C4-2B (cell line): ENCODE results near the gene SYT1.

Source experiments
- H3K27ac ChIP-seq: fragments of 450-650 bp; 2 replicates; pipeline ENCODE4 v1.5.1; 2017
- ZFX ChIP-seq: fragments of 450-650 bp; IDR thresholded peaks from 2 replicates; pipeline ENCODE4 v1.6.1; 2017
- TF ChIP-seq, protein P1 (sequence below): fragments of 450-650 bp; conservative IDR thresholded peaks from 2 replicates; pipeline ENCODE4 v1.5.1; 2017; ENCODE audit warnings: mild to moderate bottlenecking

SYT1 gene

GRCh38 chr12:78929075-78929418, 64.5 kb downstream of the SYT1 start:
- H3K27ac ChIP-seq = no peak overlapping the region
- no peak for TF ChIP-seq ZFX
- TF ChIP-seq, protein P1, sequence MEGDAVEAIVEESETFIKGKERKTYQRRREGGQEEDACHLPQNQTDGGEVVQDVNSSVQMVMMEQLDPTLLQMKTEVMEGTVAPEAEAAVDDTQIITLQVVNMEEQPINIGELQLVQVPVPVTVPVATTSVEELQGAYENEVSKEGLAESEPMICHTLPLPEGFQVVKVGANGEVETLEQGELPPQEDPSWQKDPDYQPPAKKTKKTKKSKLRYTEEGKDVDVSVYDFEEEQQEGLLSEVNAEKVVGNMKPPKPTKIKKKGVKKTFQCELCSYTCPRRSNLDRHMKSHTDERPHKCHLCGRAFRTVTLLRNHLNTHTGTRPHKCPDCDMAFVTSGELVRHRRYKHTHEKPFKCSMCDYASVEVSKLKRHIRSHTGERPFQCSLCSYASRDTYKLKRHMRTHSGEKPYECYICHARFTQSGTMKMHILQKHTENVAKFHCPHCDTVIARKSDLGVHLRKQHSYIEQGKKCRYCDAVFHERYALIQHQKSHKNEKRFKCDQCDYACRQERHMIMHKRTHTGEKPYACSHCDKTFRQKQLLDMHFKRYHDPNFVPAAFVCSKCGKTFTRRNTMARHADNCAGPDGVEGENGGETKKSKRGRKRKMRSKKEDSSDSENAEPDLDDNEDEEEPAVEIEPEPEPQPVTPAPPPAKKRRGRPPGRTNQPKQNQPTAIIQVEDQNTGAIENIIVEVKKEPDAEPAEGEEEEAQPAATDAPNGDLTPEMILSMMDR = no peak

GRCh38 chr12:78931466-78931990, 67.0 kb downstream of the SYT1 start:
- H3K27ac ChIP-seq = no peak overlapping the region
- no peak for TF ChIP-seq ZFX
- TF ChIP-seq, protein P1 = no peak

GRCh38 chr12:78933014-78933413, 68.4 kb downstream of the SYT1 start:
- TF ChIP-seq ZFX = no peak
- TF ChIP-seq, protein P1 = no peak
- H3K27ac ChIP-seq = no peak overlapping the region

DNA sequence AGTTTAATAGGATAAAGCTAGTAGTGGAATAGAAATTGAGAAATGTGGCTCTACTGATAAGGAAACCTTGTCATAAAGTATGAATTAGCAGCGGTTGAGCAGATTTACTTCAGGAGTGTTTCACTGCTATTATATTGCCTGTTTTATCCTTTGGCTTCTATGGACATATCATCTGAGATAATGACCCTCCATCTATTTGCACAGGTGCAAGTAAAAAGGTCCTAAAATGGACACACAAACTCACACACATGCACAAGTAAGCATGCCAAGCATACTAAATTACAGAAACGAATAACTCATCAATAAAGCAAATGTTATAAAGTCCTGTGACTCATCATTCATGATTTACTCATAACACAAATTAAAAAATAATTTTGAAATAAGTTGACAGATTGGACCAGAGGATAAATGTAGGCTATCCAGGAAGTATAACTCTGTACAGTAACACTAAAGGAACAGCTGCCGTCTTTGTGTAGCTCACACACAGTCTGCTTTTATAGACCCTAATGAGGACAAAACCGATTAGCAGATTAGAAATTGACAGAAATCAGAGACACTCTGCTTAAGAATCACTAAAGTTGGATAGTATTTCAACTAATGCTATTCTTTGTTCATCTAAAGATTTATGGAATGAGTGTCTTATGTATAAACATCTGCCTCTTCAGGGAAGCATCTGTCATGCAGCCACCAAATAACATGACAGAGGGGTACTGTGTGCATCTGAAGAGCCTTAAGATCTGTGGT, 73.9 kb downstream of the SYT1 start:
- H3K27ac ChIP-seq = no peak overlapping the region
- TF ChIP-seq, protein P1 = no peak
- TF ChIP-seq ZFX = no peak

DNA sequence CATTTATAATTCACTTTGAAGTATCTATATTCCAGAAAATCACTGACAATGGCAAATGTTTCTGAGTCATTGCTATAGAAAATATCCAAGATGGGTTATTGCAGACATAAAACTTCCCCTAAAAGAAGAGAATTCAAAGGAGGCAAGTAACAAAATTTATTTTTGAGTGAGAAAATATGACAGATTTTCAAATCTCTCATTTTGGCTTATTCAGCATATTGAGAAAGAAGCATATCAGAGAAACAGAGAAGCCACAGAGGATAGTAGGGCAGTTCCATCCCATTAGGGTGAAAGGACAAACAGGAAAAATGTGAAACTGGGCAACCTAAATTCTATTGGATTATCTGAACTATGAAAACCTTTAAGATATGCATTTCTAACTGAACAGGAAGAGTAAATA, 85.0 kb downstream of the SYT1 start:
- H3K27ac ChIP-seq = no peak overlapping the region
- no peak for TF ChIP-seq ZFX
- TF ChIP-seq, protein P1 = no peak

GRCh38 chr12:78951803-78952551, 87.4 kb downstream of the SYT1 start:
- TF ChIP-seq, protein P1 = no peak
- no peak for TF ChIP-seq ZFX
- H3K27ac ChIP-seq = no peak overlapping the region

GRCh38 chr12:78952552-78952929, 88.0 kb downstream of the SYT1 start:
- TF ChIP-seq, protein P1 = no peak
- no peak for TF ChIP-seq ZFX
- H3K27ac ChIP-seq = no peak overlapping the region
